ENCODE measurements around the gene ACOX1. TPM values are rescaled to one million over a fixed set of nuclear protein-coding genes. Genes with fewer than 3 reads are reported as not detected.
A peak's percentile ranks its signal among the peaks of the same experiment; 100 is the strongest.

The ACOX1 gene
- total and polyA plus RNA-seq, 2 of the 13 experiments (the other 11 are each of a cell fraction or from before 2014, with no cell fraction given): 86.4 to 120 TPM

DNA sequence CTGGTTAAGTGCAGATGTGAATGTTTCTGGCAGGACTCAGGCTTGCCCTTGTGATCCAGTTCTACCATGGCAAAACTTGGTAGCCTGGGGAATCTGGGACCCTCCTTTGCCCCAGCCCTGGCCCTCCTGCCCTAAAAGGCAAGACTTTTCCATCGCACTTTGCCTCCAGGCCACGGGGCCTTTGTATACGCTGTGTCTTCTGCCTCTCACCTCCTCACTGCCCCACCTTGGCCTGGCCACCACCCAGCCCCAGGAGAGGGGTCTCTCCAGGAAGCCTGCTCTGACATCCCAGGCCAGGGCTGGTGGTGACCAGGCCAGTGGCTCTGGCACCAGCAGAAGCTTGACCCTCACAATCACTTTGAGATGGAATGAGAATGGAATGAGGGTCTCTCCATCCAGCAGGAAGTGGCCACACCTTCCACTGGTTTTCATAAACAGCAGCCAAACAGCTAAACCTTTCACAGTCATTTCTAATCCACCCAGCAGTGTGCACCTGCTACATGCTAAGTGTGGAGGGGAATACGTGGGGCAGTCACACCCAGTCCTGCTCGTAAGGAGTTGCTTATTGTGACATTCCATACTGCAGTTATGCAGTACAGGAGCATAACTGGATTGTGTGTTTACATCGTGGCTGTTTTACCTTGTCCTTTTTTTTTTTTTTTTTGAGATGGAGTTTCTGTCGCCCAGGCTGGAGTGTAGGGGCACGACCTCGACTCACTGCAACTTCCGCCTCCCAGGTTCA lies 72.7 kb downstream of the ACOX1 start (continued):
- TF ChIP-seq, protein P1, sequence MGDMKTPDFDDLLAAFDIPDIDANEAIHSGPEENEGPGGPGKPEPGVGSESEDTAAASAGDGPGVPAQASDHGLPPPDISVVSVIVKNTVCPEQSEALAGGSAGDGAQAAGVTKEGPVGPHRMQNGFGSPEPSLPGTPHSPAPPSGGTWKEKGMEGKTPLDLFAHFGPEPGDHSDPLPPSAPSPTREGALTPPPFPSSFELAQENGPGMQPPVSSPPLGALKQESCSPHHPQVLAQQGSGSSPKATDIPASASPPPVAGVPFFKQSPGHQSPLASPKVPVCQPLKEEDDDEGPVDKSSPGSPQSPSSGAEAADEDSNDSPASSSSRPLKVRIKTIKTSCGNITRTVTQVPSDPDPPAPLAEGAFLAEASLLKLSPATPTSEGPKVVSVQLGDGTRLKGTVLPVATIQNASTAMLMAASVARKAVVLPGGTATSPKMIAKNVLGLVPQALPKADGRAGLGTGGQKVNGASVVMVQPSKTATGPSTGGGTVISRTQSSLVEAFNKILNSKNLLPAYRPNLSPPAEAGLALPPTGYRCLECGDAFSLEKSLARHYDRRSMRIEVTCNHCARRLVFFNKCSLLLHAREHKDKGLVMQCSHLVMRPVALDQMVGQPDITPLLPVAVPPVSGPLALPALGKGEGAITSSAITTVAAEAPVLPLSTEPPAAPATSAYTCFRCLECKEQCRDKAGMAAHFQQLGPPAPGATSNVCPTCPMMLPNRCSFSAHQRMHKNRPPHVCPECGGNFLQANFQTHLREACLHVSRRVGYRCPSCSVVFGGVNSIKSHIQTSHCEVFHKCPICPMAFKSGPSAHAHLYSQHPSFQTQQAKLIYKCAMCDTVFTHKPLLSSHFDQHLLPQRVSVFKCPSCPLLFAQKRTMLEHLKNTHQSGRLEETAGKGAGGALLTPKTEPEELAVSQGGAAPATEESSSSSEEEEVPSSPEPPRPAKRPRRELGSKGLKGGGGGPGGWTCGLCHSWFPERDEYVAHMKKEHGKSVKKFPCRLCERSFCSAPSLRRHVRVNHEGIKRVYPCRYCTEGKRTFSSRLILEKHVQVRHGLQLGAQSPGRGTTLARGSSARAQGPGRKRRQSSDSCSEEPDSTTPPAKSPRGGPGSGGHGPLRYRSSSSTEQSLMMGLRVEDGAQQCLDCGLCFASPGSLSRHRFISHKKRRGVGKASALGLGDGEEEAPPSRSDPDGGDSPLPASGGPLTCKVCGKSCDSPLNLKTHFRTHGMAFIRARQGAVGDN (CRISPR knock-in tag; IDR thresholded peaks at IDR 0.05): peak; percentile 64
- TF ChIP-seq ZNF496 (CRISPR knock-in tag; IDR thresholded peaks at IDR 0.05; ENCODE audit: insufficient replicate concordance) (no peak), HNRNPL (IDR thresholded peaks at IDR 0.05; ENCODE audit: low read depth, low read length) (no peak), ARNT2 (CRISPR knock-in tag; IDR thresholded peaks at IDR 0.05; ENCODE audit: low read depth) (no peak), SMAD9 (CRISPR knock-in tag; IDR thresholded peaks at IDR 0.05) (0 out of 2 replicates have a peak, but pooled peaks have one; percentile 48), ZSCAN22 (CRISPR knock-in tag; IDR thresholded peaks at IDR 0.05) (no peak), IKZF1 (IDR thresholded peaks at IDR 0.05) (no peak), TEAD3 (CRISPR knock-in tag; optimal IDR thresholded peaks at IDR 0.05; ENCODE audit: borderline replicate concordance) (peak; percentile 8), ZNF740 (CRISPR knock-in tag; IDR thresholded peaks at IDR 0.05) (no peak), ZNF749 (CRISPR knock-in tag; IDR thresholded peaks at IDR 0.05; ENCODE audit: borderline replicate concordance) (no peak), FOSL1 (CRISPR knock-in tag; IDR thresholded peaks at IDR 0.05; ENCODE audit: borderline replicate concordance) (no peak), ZNF7 (CRISPR knock-in tag; IDR thresholded peaks at IDR 0.05) (no peak), ZNF547 (CRISPR knock-in tag; IDR thresholded peaks at IDR 0.05) (0 out of 2 replicates have a peak, but pooled peaks have one; percentile 38), SRSF9 (IDR thresholded peaks at IDR 0.05; ENCODE audit: borderline replicate concordance, insufficient read depth, low read depth, low read length, poor library complexity, severe bottlenecking) (no peak), ELF4 (CRISPR knock-in tag; IDR thresholded peaks at IDR 0.05; ENCODE audit: borderline replicate concordance) (no peak), ZNF773 (CRISPR knock-in tag; IDR thresholded peaks at IDR 0.05; ENCODE audit: borderline replicate concordance) (no peak), ZNF577 (CRISPR knock-in tag; IDR thresholded peaks at IDR 0.05; ENCODE audit: borderline replicate concordance, low read depth) (no peak), SNRNP70 (IDR thresholded peaks at IDR 0.05; ENCODE audit: low read depth, low read length) (no peak), TGIF2 (CRISPR knock-in tag; IDR thresholded peaks at IDR 0.05) (0 out of 2 replicates have a peak, but pooled peaks have one; percentile 50), CBX5 (CRISPR knock-in tag; IDR thresholded peaks at IDR 0.05; ENCODE audit: borderline replicate concordance) (0 out of 2 replicates have a peak, but pooled peaks have one; percentile 23), MTA1 (CRISPR knock-in tag; IDR thresholded peaks at IDR 0.05; ENCODE audit: borderline replicate concordance) (peak; percentile 33; the same call in 1 of the 2 replicates), PLRG1 (conservative IDR thresholded peaks at IDR 0.05) (no peak), ZNF850 (CRISPR knock-in tag; conservative IDR thresholded peaks at IDR 0.05) (no peak)
- TF ChIP-seq, protein P2, sequence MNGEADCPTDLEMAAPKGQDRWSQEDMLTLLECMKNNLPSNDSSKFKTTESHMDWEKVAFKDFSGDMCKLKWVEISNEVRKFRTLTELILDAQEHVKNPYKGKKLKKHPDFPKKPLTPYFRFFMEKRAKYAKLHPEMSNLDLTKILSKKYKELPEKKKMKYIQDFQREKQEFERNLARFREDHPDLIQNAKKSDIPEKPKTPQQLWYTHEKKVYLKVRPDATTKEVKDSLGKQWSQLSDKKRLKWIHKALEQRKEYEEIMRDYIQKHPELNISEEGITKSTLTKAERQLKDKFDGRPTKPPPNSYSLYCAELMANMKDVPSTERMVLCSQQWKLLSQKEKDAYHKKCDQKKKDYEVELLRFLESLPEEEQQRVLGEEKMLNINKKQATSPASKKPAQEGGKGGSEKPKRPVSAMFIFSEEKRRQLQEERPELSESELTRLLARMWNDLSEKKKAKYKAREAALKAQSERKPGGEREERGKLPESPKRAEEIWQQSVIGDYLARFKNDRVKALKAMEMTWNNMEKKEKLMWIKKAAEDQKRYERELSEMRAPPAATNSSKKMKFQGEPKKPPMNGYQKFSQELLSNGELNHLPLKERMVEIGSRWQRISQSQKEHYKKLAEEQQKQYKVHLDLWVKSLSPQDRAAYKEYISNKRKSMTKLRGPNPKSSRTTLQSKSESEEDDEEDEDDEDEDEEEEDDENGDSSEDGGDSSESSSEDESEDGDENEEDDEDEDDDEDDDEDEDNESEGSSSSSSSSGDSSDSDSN (CRISPR knock-in tag; IDR thresholded peaks at IDR 0.05): no peak
